K562 (cell line): Measurements from ENCODE around the gene RGS6. TPM values are rescaled to one million over a fixed set of nuclear protein-coding genes. Genes with fewer than 3 reads are reported as not detected.

Experiments
- ATAC-seq: fragments of 200-7000 bp; cut with Tn5 transposase; 3 replicates; pipeline ENCODE4 v1.9.1; 2020; ENCODE audit warnings: moderate library complexity
- BruUV-seq: library from RNA; stranded (reverse); fragments of 400-500 nt; replicated peaks from 2 replicates; lab custom pipeline; 2021; lab: Mats Ljungman, UMichigan
- CTCF ChIA-PET: fragments of 300-600 bp; formaldehyde crosslinking; extraction: SDS; loops from one replicate; lab custom pipeline; 2021; ENCODE audit warnings: low intra/inter-chr PET ratio; lab: Yijun Ruan, JAX
- POLR2A ChIA-PET: fragments of 300-600, 350-650 bp; sonication (Branson Sonifier 250); formaldehyde crosslinking; extraction: SDS; loops from one replicate; lab custom pipeline; 2021; ENCODE audit warnings: antibody characterized with exemption, inconsistent platforms; lab: Yijun Ruan, JAX
- DNase-seq, 4 experiments: peaks; one replicate each; pipeline versions ENCODE4 v3.0.0 to v3.0.0-alpha.2; 2011 to 2018; ENCODE audit warnings: low spot score in 3 of 4, mixed read lengths in 3 of 4; ENCODE audit errors: extremely low read depth in 1 of 4
- FAIRE-seq: peaks from 2 replicates; lab custom pipeline; 2011; peaks lifted over from hg19 to GRCh38; lab: Jason Lieb, UNC
- H2AFZ ChIP-seq: 2 replicates; pipeline ENCODE4 v1.6.0; 2011; ENCODE audit warnings: low read depth, low read length, control low read depth, inconsistent platforms
- H3K27ac ChIP-seq: fragments of 200-600 bp; 3 replicates; pipeline ENCODE4 v1.8.0; 2011; ENCODE audit warnings: low read depth, mild to moderate bottlenecking, control low read depth, inconsistent platforms, low read length, moderate library complexity, mixed read lengths; ENCODE audit errors: extremely low read depth
- H3K27me3 ChIP-seq, 2 experiments: fragments of 300-600 bp in 1 of 2; 2 replicates in 1 of 2; 3 replicates in 1 of 2; pipeline versions ENCODE4 v1.6.0 to v1.8.0; 2011; ENCODE audit warnings: inconsistent platforms in 2 of 2, low read length in 2 of 2, mild to moderate bottlenecking in 1 of 2, mixed read lengths in 1 of 2, moderate library complexity in 1 of 2; ENCODE audit not compliant: control insufficient read depth in 2 of 2, insufficient read depth in 2 of 2
- H3K36me3 ChIP-seq: fragments of 300-600 bp; 3 replicates; pipeline ENCODE4 v1.8.0; 2011; ENCODE audit warnings: mild to moderate bottlenecking, low read length, inconsistent platforms; ENCODE audit not compliant: control insufficient read depth, insufficient read depth
- H3K4me1 ChIP-seq, 2 experiments: fragments of 200-600 bp in 1 of 2; replicated peaks in 1 of 2; 2 replicates in 1 of 2; 3 replicates in 1 of 2; pipeline versions ENCODE4 v1.5.1 to v1.8.0; 2011; ENCODE audit warnings: inconsistent platforms in 2 of 2, low read length in 2 of 2, mild to moderate bottlenecking in 1 of 2, mixed read lengths in 1 of 2, moderate library complexity in 1 of 2; ENCODE audit not compliant: control insufficient read depth in 2 of 2, insufficient read depth in 2 of 2
- H3K4me2 ChIP-seq: 2 replicates; pipeline ENCODE4 v1.6.1; 2011; ENCODE audit warnings: low read length, control low read depth, inconsistent platforms, mixed read lengths; ENCODE audit not compliant: insufficient read depth
- H3K4me3 ChIP-seq: fragments of 200-600 bp; sonication (generic), shearing (Covaris generic); 2 replicates; pipeline ENCODE4 v1.5.1; 2016; ENCODE audit warnings: control low read depth, inconsistent platforms
- H3K79me2 ChIP-seq: fragments of 200-600 bp; 3 replicates; pipeline ENCODE4 v1.8.0; 2011; ENCODE audit warnings: low read length, inconsistent platforms; ENCODE audit not compliant: control insufficient read depth, insufficient read depth
- H3K9ac ChIP-seq, 2 experiments: 2 replicates each; pipeline versions ENCODE4 v1.6.0 to v1.6.1; 2011; ENCODE audit warnings: low read depth in 2 of 2, low read length in 2 of 2, control low read depth in 1 of 2, inconsistent platforms in 1 of 2, mild to moderate bottlenecking in 1 of 2, mixed read lengths in 1 of 2; ENCODE audit not compliant: insufficient read depth in 1 of 2
- H3K9me1 ChIP-seq: one replicate; pipeline ENCODE4 v1.6.0; 2011; ENCODE audit warnings: inconsistent platforms, mild to moderate bottlenecking, low read length, moderate library complexity; ENCODE audit not compliant: control insufficient read depth, insufficient read depth
- H3K9me3 ChIP-seq: replicated peaks from 2 replicates; pipeline ENCODE4 v1.5.1; 2011; ENCODE audit warnings: low read depth, low read length, inconsistent platforms; ENCODE audit not compliant: control insufficient read depth, insufficient read depth
- H4K20me1 ChIP-seq: replicated peaks from 2 replicates; pipeline ENCODE4 v1.6.1; 2011; ENCODE audit warnings: low read length, inconsistent platforms, mixed read lengths; ENCODE audit not compliant: control insufficient read depth, insufficient read depth
- AFF4 ChIP-seq: sonication (generic); formaldehyde crosslinking; IDR thresholded peaks from 2 replicates; pipeline ENCODE4 v1.8.0; 2023; ENCODE audit warnings: mild to moderate bottlenecking, missing genetic modification reagents
- CREB3L1 ChIP-seq: fragments of 450-650 bp; IDR thresholded peaks from 2 replicates; pipeline ENCODE4 v1.6.1; 2014; ENCODE audit warnings: low read depth, mild to moderate bottlenecking, moderate library complexity, borderline replicate concordance
- HDGF ChIP-seq: fragments of 450-650 bp; IDR thresholded peaks from 2 replicates; pipeline ENCODE4 v1.6.1; 2016
- PHF21A ChIP-seq: fragments of 450-650 bp; IDR thresholded peaks from 2 replicates; pipeline ENCODE4 v1.6.1; 2017; ENCODE audit warnings: low read depth, borderline replicate concordance
- POLR2AphosphoS2 ChIP-seq: IDR thresholded peaks from 2 replicates; pipeline ENCODE4 v1.6.1; 2012; ENCODE audit warnings: low read length, improper control_type of control experiment
- POLR3A ChIP-seq: IDR thresholded peaks from 2 replicates; pipeline ENCODE4 v1.6.1; 2011; ENCODE audit warnings: borderline replicate concordance, mild to moderate bottlenecking, moderate library complexity; ENCODE audit not compliant: insufficient read length, insufficient read depth; ENCODE audit errors: extremely low read depth
- WGBS: fragments of 100-300 bp; shearing (Covaris generic); methylation state at CpG from one replicate; pipeline ENCODE4 v1.1.6; 2016; ENCODE audit warnings: low coverage, mixed read lengths; ENCODE audit not compliant: insufficient coverage; ENCODE audit errors: missing lambda C conversion rate; 5-methylcytosine and 5-hydroxymethylcytosine counted together
- in situ Hi-C: fragments of 300-500 bp; cut with MboI; formaldehyde crosslinking; loops from 4 replicates; pipeline ENCODE4 v1.15.0; 2018; ENCODE audit warnings: inconsistent platforms, mixed read lengths
- intact Hi-C: fragments of 100-400 bp; cut with micrococcal nuclease; formaldehyde crosslinking; loops from 2 replicates; pipeline ENCODE4 v1.14.2; 2022
- polyA plus RNA-seq, 8 experiments: library from polyadenylated mRNA; depleted of rRNA in 4 of 8; stranded (reverse) in 5 of 8; unstranded in 3 of 8; fragments of >200 nt; fragmentation: Nextera tagmentation in 2 of 8; fragmentation: Illumina TruSeq in 1 of 8; extraction: Ambion mirVana in 2 of 8; extraction: Trizol in 1 of 8; gene quantifications; 2 replicates each; pipeline versions ENCODE4 v1.2.1 to v1.2.3, GENCODE V29; 2011 to 2014; ENCODE audit warnings: inconsistent platforms in 1 of 8, missing spikeins in 1 of 8
- total RNA-seq, 7 experiments: library from RNA; depleted of rRNA in 6 of 7; stranded (reverse); fragments of >200 nt in 6 of 7; fragmentation: Illumina TruSeq in 2 of 7; extraction: Trizol in 2 of 7; gene quantifications; 2 replicates each; pipeline versions ENCODE4 v1.2.1 to v1.2.3, GENCODE V29; 2011 to 2021; ENCODE audit warnings: low replicate concordance in 1 of 7

RGS6 gene
- total and polyA plus RNA-seq, 9 of the 15 experiments (the other 6 are each of a cell fraction or from before 2014, with no cell fraction given): not detected

- 4% methylated on average over 4 of the region's 4 CpGs for WGBS
- BruUV-seq: no TSS peak
- FAIRE-seq: no peak
Measured at GRCh38 chr14:72089625-72090024, 157.4 kb downstream of the RGS6 start.

More at GRCh38 chr14:72089625-72090024, 157.4 kb downstream of the RGS6 start:
- ATAC-seq (no peak), DNase-seq (no peak)
- Histone ChIP-seq H3K36me3 (no peaks in the 10 kb centered on the region), H3K9me1 (no peaks in the 10 kb centered on the region), H3K27me3 (no peaks in the 10 kb centered on the region), H3K79me2 (no peaks in the 10 kb centered on the region), H3K9ac (no peak overlapping the region), H3K27ac (no peak overlapping the region), H3K4me3 (no peak overlapping the region), H3K9me3 (no peaks in the 10 kb centered on the region), H3K4me1 (no peaks in the 10 kb centered on the region), H3K4me2 (no peak overlapping the region), H2AFZ (no peak overlapping the region), H4K20me1 (no peaks in the 10 kb centered on the region)
- TF ChIP-seq PHF21A (no peak), CREB3L1 (no peak), AFF4 (CRISPR knock-in tag) (no peak), POLR3A (no peak), POLR2AphosphoS2 (no peak), HDGF (no peak)
- intact Hi-C loops: no loop called here
- in situ Hi-C loops: no loop called here
- ChIA-PET POLR2A (interaction anchor here (0.6 kb wide), 1 partner anchor 50 kb away, joined by 3 read pairs; no protein-coding TSS in a partner anchor), CTCF (no interaction called here)
